Left kidney (tissue), 8 donors: ENCODE results near the gene PLEKHG2. TPM values are rescaled to one million over a fixed set of nuclear protein-coding genes. Genes with fewer than 3 reads are reported as not detected.
"Not testable (repeated sequence)": the region's sequence is repeated elsewhere in the genome, so short reads cannot be mapped to it uniquely, and the experiment has no call there.

Experiments
- DNase-seq: peaks from one replicate; pipeline ENCODE4 v3.0.0-alpha.2; 2013
- long read RNA-seq, 8 donors: transcript quantifications; one replicate each; lab custom pipeline, GENCODE V29; 2026
- polyA plus RNA-seq: library from polyadenylated mRNA; unstranded; fragments of 120-200 nt; gene quantifications from one replicate; pipeline ENCODE4 v1.2.1, GENCODE V29; 2013; ENCODE audit not compliant: insufficient read length

Gene PLEKHG2
- 118 TPM for polyA plus RNA-seq
- long read RNA-seq, donor 1, partial matches to known transcripts, result 149 of 151 reads
- long read RNA-seq, donor 1, other reads (novel, unspliced or antisense), result 0 of 151 reads
- long read RNA-seq, donor 2, partial matches to known transcripts, result 4,215 of 4,613 reads
- long read RNA-seq, donor 2, other reads (novel, unspliced or antisense), result 395 of 4,613 reads
- long read RNA-seq, donor 3, partial matches to known transcripts, result 36 of 39 reads
- long read RNA-seq, donor 3, other reads (novel, unspliced or antisense), result 0 of 39 reads
- long read RNA-seq, donor 4, result 0 reads
- long read RNA-seq, donor 5, partial matches to known transcripts, result 1,474 of 8,224 reads
- long read RNA-seq, donor 5, other reads (novel, unspliced or antisense), result 6,748 of 8,224 reads
- long read RNA-seq, donor 6, partial matches to known transcripts, result 5,956 of 6,400 reads
- long read RNA-seq, donor 6, other reads (novel, unspliced or antisense), result 443 of 6,400 reads
- long read RNA-seq, donor 7, partial matches to known transcripts, result 35 of 40 reads
- long read RNA-seq, donor 7, other reads (novel, unspliced or antisense), result 0 of 40 reads
- long read RNA-seq, donor 8, partial matches to known transcripts, result 7 of 10 reads
- long read RNA-seq, donor 8, other reads (novel, unspliced or antisense), result 0 of 10 reads

- DNase-seq, result peak; percentile 99
These were observed at the start of gene PLEKHG2 for GRCh38 chr19:39412100-39412866. PLEKHG2 (plus strand) TSS chr19:39412669; CDS start chr19:39414087, 1,418 bp downstream.

GRCh38 chr19:39362682-39363657, 49.5 kb upstream of the PLEKHG2 start:
- DNase-seq, result no peak

GRCh38 chr19:39363901-39364457, 48.5 kb upstream of the PLEKHG2 start:
- DNase-seq, result no peak

GRCh38 chr19:39365531-39365930, 46.9 kb upstream of the PLEKHG2 start:
- DNase-seq, result no peak

GRCh38 chr19:39369200-39369599, 43.3 kb upstream of the PLEKHG2 start:
- no peak for DNase-seq

GRCh38 chr19:39370735-39371134, 41.7 kb upstream of the PLEKHG2 start:
- no peak for DNase-seq

- DNase-seq, result peak; percentile 53
These were observed 40.2 kb upstream of the PLEKHG2 start for GRCh38 chr19:39372047-39372802.

GRCh38 chr19:39372941-39373340, 39.5 kb upstream of the PLEKHG2 start:
- DNase-seq, result no peak

GRCh38 chr19:39375929-39376328, 36.5 kb upstream of the PLEKHG2 start:
- DNase-seq, result no peak

- no peak for DNase-seq
These were observed 34.8 kb upstream of the PLEKHG2 start for GRCh38 chr19:39377373-39378362.

GRCh38 chr19:39379366-39379765, 33.1 kb upstream of the PLEKHG2 start:
- not testable (repeated sequence) for DNase-seq

GRCh38 chr19:39379865-39380396, 32.5 kb upstream of the PLEKHG2 start:
- no peak for DNase-seq

- DNase-seq, result no peak
These were observed 31.7 kb upstream of the PLEKHG2 start for GRCh38 chr19:39380521-39381502.

- no peak for DNase-seq
These were observed 30.4 kb upstream of the PLEKHG2 start for GRCh38 chr19:39381910-39382611.

- DNase-seq, result no peak
These were observed 29.3 kb upstream of the PLEKHG2 start for GRCh38 chr19:39382991-39383828.
